ENCODE data around the gene SPART. TPM values are rescaled to one million over a fixed set of nuclear protein-coding genes. Genes with fewer than 3 reads are reported as not detected.
"Not testable (repeated sequence)": the region's sequence is repeated elsewhere in the genome, so short reads cannot be mapped to it uniquely, and the experiment has no call there.

The SPART gene
- polyA plus RNA-seq, 4 donors: 71.4 to 95.4 (median 89.0) TPM

GRCh38 chr13:36323408-36323807, 22.8 kb downstream of the SPART start:
- no peak for DNase-seq (ENCODE audit: low read depth in 4 of 4, low spot score in 2 of 4)

- DNase-seq (ENCODE audit: low read depth in 4 of 4, low spot score in 2 of 4): not testable (repeated sequence)
Measured at GRCh38 chr13:36319793-36320192, 26.4 kb downstream of the SPART start.

GRCh38 chr13:36313047-36313969, 32.9 kb downstream of the SPART start:
- no peak for DNase-seq (ENCODE audit: low read depth in 4 of 4, low spot score in 2 of 4)

DNA sequence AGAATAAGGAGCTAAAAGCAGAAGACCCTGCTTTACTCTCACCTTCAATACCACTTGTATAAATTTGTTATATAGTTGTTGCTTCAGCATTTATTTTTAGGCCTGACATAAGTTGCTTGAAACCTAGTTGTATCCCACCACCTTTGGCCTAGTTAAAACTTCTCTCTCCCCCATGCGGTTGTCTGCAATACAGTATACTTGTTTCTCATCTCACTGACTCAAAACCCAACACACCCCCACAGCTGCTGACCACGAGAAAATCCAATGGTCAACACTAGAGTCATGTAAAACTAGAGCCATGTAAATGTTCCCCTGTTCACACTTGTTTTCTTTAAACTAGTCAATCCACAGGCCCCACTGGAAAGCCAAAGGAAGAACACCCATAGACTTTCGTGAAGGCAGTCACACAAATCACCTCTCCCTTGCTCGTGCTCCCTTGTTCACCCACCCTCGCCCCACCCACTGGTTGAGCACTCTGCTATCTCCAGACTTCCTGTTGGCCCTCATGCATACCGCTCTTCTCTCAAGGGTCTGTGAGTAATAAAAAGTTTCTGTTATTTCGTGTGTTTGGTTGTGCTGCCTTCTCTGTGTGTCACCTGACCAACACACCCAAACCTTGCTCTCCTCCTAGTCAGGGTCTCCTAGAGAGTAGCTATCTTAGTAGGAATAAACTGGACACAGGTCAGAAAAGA, 35.6 kb downstream of the SPART start:
- DNase-seq (ENCODE audit: low read depth in 4 of 4, low spot score in 2 of 4): no peak

DNA sequence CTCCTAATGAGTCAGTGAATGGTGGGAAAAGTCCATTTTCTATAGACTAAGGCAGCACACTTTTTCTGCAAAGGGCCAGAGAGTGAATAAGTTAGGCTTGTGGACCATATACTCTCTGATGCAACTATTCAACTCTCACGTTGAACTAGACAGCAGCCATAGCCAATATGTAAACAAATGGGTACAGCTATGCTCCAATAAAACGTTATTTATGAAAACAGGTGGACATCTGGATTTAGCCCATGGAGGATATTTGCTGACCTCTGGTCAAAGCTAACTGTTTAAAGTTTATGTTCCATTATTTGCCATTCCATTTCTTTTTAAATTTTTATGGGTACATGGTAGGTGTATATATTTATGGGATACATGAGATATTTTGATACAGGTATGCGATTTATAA, 43.9 kb downstream of the SPART start:
- DNase-seq (ENCODE audit: low read depth in 4 of 4, low spot score in 2 of 4): no peak

GRCh38 chr13:36299469-36299868, 46.7 kb downstream of the SPART start:
- not testable (repeated sequence) for DNase-seq (ENCODE audit: low read depth in 4 of 4, low spot score in 2 of 4)

- no peak for DNase-seq (ENCODE audit: low read depth in 4 of 4, low spot score in 2 of 4)
Measured at GRCh38 chr13:36298535-36299068, 47.6 kb downstream of the SPART start.

GRCh38 chr13:36297366-36298338, 48.5 kb downstream of the SPART start, which contains the start of gene CCDC169:
TSS of gene CCDC169 (minus strand) at chr13:36297814. CDS start at chr13:36297719, 95 bp downstream.
- peak; percentile 48 to 68 (median 62) for DNase-seq (ENCODE audit: low read depth in 4 of 4, low spot score in 2 of 4)

DNA sequence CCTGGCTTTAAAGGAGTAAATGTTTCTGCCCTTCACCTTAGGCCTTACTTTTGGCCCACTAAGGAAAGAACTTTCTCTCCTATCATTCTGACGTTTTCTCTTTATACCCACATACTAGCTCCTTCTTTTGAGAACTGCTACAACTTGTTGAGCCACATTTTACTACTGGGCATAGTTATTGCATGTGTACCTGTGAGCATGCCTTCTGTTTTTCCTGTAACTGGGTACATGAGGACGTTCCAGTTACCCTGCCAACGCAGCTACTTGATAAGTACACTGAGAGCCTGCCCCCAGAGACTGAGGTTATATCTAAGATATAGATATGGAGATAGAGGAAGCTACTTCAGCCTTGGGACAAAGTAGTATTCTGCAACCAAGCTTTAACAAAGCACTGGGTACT, 52.1 kb downstream of the SPART start:
- DNase-seq (ENCODE audit: low read depth in 4 of 4, low spot score in 2 of 4): no peak

GRCh38 chr13:36293497-36293896, 52.7 kb downstream of the SPART start:
- no peak for DNase-seq (ENCODE audit: low read depth in 4 of 4, low spot score in 2 of 4)

DNA sequence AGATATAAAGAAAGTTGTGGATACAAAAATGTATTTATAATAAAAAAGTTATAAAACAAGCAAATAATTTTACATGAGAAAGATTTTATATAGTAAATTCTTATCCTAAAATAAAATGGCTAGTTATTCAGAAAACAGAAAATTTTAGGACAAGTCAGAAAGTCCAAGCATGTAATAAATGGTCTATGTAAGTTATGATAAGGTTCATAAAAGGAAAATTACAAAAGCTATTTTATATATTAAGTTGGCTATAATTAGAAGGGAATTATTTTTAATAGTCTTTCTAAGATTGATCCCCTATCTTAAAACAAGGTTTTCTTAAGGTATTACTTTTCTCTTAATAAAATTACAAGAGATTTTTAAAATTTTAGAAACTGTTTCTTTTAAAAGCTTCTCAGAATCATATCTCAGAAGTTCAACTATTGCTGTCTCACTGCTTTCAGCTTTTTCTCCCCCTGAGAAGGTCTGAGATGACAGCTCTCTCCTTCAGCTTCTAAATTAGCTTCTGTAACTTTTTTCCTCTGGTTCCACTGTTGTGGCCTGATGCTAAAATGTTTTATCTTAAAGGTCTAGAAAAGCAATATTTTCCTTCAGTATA, 57.3 kb downstream of the SPART start:
- no peak for DNase-seq (ENCODE audit: low read depth in 4 of 4, low spot score in 2 of 4)

DNA sequence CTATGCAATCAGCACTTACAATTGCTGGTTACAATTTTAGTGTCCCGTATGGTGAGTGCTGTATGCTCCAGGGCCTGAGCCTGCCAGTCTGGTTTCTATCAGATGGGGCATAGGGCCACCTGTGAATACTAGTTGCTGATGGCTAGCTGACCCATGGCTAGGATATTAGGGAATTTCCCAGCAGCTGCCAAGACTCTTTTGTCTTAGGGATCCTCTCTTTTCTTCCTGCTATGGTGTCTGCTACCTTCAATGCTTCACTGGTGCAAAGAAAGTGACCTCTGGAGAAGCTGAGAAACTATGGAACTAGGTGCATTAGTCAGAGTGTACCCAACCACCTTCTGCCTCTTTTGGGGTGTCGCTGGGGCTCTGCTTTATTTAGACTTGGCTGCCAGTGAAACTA, 60.2 kb downstream of the SPART start:
- no peak for DNase-seq (ENCODE audit: low read depth in 4 of 4, low spot score in 2 of 4)

DNA sequence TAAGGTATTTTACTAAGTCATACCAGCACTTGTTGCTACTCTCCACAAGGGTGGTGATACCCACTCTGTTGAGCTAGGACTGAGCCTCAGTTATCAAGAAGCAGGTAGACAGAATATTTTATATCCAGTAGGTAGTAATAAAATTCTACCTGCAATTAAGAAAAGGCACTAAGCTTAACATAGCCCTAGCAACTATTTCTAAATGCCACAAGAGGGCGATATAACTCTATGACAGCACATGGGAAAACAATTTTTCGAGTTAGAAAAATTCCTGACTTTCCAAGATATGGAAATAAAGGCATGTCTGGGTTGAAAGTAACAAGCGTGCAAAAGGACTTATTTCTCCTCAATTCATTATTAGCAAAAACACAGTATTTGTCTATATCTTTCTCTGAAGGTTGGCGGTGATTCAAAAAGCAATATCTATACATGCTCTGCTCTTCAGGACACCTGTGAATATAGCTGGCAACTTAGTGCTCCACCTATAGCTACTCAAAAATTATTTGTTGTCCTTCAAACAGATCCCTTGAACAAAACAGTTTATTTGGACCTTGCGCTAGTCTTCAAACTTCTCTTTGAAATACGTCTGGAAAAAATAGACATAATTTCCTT, 63.3 kb downstream of the SPART start:
- DNase-seq (ENCODE audit: low read depth in 4 of 4, low spot score in 2 of 4): no peak

DNA sequence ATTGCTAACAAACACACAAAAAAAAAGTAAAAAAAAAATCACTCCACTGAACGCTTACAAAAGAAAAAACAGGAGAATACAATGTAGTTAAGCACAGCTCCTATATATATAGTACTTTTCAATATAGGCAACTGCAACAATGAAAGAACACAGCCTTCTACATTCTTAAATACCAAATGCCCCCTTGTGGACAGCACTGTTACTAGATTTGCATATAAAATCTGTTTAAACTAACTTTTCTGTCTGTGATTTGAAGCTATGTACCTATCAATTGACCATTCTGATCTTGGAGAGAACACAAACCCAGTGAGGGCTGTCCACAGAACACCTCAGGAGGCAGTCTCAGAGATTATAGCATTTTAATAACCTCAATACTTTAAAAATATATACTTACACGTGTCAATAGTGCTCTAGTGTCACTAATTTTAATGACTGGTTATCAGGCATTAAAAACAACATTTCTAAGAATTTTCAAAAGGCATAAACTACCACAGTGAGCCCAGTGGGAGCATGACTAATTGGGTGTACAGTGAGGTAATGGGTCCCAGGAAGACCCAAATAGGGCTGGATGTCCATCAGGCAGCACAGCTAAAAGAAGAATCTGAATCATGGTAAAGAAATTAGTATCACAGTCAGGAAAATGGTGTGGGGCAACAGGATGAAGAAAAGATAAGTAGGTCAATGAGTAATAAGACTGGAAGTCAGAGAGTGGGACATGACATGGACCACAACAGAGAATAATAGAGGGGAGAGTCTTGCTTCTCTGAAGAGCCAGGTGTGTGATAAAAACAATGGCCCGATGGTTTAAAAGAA, 70.8 kb downstream of the SPART start:
- DNase-seq (ENCODE audit: low read depth in 4 of 4, low spot score in 2 of 4): peak in 1 of 4 donors; percentile 48

DNA sequence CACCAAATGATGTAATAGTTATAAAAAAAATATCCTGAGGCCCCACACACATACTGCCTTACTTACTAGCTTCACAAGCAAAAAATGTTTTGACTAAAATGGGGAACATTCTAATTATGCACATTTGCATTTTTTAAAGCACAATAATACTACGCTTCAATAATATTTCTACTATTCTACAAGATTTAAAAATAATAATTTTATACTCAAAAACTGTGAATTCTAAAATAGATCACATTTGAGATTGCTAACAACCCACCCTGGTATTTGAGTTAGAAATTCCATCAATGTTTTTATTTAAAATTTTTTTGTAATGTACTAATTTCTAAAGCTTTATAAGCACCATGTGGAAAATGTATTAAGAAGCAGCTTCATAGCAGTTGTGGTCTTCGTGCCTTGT, 72.8 kb downstream of the SPART start:
- DNase-seq (ENCODE audit: low read depth in 4 of 4, low spot score in 2 of 4): no peak

- DNase-seq (ENCODE audit: low read depth in 4 of 4, low spot score in 2 of 4): no peak
Measured at GRCh38 chr13:36261976-36262375, 84.2 kb downstream of the SPART start.

DNA sequence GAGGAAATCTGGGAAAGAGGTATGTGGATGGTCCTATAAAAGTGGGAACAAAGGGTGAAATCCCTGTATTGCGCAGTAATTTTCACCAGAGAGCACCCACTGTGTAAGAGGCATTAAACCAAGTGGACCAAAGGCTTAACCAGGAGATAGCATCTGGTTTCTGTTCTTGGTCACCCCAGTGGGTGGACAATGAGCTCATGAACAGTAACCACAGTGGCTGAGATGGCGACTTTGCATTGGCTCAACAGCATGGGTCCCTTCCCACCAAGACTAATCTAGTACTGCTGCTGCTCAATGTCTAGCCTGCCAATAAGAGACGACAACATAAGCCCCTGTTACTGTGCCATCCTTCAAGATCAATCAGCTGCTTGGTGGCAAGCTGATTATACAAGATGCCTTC, 85.2 kb downstream of the SPART start:
- DNase-seq (ENCODE audit: low read depth in 4 of 4, low spot score in 2 of 4): no peak

DNA sequence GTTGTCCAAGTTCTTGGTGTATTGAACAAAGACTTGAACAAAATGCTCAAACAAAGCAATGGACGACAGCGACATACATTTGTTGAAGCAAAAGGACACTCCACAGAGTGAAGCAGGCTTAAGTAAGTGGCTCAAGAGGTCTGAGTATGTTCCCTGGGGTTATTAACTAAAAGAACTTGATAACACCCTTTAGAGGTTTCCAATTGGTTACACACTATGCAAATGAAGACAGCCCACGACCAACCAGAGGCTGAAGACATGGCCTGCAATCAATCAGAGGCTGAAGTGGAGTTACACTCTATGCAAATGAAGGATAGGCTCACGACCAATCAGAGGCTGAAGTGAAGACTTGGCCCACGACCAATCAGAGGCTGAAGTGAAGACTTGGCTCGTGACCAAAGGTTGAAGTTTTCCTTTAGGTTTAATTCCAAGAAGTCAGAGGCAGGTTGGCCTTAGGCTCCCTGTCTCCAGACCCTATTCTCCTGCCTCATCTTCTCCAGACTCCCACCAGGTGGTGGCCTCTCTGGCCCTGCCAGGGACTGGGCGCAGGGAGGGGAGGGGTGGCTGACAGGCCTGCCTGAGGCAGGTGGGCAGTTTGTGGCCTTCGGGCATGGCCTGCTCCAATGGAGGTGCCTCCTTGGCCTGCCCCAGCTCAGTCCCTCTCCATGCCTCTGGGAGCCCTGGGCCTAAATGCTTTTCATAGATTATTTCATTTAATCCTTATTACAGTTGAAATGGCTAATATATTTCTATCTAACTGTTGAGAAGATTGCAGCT, 86.6 kb downstream of the SPART start:
- no peak for DNase-seq (ENCODE audit: low read depth in 4 of 4, low spot score in 2 of 4)

Measured in left renal cortex interstitium (tissue), 4 donors.